HG03066 (cell line): Measurements from ENCODE around the gene ADAP1.

Source experiments
- ATAC-seq: cut with Tn5 transposase; IDR thresholded peaks from one replicate; pipeline ENCODE4 v1.9.1; 2021; ENCODE audit warnings: low read depth; ENCODE audit not compliant: unreplicated experiment

The ADAP1 gene

DNA sequence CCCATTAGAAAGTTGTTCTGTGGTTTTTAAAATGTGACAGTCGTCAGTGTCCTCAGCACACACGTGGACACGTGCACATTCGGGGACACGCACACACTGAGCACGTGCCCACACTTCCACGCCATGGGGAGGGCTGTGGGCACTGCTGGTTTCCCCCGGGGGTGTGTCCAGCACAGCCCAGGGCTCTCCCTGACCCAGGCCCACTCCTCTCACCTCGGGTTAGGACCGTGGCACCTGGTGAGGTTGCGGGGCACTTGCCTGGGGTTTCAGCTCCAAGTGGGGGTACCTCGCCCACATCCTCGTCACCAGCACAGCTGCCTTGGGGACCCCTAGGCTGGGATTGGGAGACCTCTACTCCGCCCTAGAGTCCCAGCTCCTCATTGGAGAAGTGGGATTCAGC, 57.4 kb downstream of the ADAP1 start:
- no peak for ATAC-seq

DNA sequence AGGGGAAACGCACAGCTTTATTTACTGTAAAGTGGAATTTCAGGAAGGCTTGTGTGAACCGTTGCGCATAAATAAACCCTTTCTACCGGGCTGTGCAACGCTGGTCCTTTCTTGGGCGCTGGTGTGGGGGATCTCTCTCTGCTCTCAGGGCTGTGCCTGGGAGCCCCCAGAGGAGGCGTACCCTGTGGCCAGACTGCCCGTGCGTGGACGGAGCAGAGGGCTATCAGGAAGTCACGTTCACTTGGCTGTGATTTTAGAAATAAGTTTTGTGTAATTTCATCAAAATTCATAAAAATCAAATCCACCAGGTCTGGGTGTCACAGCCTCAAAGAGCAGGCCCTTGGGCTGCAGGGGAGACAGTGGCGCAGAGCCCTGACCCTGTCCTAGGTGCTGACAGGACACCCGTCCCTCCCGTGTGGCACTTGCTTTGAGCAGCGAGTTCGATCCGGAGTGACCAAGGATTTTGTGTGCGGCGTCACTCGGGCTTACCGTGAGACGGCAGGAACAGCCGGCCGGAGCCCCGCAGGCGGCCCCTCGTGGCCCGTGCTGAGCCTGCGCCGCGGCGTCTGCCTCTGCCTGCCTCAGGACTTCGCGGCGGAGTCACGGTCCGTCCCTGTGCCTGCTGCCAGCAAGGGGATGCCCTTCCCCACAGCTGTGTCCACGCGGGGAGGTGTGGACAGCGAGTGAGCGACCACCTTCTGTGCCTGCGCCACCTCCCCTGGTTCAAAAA, 58.0 kb downstream of the ADAP1 start:
- no peak for ATAC-seq

DNA sequence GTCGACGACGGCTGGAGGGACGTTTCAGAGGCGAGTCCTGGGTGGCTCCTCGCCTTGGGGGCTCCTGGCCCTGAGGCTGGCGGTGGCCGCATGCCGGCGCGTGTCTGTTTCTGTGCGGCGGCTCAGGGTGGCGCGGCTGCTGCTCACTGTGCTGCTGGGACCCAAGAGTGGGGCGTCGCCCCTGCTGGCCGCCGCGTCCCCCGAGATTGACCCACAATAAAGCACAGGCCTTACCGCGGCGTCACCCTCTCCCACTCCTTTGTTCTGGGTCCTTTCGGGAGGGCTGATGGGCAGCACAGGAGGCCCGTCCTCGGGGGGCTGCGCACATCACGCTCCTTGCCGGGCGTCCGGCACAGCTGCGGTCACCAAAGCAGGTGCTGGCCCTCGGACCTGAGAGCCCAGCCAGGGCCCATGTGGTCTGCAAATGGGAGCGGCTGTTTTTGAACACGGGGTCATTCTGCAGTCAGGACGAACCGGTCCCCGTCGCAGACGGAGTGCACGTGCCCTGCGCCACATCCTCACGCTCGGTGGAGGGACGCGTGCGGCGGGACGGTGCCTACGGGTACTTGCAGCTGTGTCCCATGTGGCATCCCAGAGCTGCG, 58.9 kb downstream of the ADAP1 start:
- ATAC-seq: no peak

GRCh38 chr7:894927-895450, 59.5 kb downstream of the ADAP1 start:
- no peak for ATAC-seq

GRCh38 chr7:894164-894867, 60.2 kb downstream of the ADAP1 start:
- ATAC-seq: no peak

DNA sequence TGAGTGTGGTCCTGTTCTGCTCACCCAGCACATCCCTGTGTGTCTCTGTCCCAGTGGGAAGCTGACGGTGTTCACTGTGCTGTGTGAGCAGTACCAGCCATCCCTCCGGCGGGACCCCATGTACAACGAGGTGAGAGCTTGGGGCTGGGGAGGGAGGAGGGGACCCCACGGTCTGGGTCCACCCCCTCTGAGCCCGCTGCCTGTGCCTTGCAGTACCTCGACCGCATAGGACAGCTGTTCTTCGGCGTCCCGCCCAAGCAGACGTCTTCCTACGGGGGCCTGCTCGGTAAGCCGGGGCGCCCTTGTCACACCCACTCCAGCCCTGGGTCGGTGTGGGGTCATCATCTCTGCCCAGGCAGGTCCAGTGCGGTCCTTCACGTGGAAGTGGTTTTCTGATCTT, 60.8 kb downstream of the ADAP1 start:
- no peak for ATAC-seq

- ATAC-seq: no peak
Measured at GRCh38 chr7:892648-893593, 61.6 kb downstream of the ADAP1 start.

DNA sequence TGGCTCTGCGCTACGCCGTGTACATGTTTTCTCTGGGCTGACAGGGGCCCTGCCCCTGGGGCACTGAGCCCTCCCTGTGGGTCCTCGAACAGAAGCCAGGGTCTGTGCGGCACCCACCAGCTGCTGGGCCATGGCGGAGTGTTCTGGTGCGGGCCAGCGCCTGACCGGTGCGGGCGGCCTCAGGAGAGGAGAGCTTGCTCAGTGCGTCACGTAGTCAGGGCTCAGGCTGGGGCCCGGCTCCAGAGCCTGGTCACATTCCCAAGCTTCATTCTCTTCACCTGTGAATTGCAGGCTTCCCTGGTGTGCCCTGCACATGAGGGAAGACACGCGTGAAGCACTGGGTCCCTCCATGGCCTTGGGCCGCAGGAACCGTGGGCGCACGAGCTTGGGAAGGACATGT, 62.7 kb downstream of the ADAP1 start:
- no peak for ATAC-seq

DNA sequence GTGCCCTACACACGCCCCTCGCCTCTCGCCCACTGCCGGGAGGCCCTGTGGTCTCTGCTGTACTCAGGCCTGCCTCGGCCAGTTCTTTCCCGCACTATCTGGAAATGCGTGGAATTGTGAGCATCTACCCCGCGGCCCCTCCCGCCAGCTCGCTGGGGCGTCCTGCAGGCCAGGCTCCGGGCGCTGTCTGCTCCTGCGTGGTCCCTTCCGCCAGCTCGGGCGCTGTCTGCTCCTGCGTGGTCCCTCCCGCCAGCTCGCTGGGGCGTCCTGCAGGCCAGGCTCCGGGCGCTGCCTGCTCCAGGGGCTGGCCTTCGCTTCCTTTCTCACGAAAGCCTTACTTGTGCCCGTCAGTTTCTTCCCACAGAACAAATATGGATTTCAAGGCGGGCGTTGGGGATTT, 63.2 kb downstream of the ADAP1 start:
- no peak for ATAC-seq

DNA sequence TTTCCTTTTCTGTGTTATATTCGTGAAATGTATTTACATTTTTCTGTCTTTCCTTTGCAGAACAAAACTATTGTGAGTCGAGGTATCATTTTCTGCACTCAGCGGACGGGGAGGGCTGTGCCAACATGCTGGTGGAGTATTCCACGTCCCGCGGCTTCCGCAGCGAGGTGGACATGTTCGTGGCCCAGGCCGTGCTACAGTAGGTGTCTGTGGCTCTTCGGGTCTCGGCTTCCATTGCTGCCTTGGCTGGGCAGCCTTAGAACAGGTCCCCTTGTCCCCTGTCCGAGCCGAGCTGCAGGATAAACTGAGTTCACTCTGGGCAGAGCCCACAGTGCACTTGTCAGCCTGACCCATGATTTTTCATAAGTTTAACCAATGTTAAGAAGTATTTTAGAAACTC, 63.6 kb downstream of the ADAP1 start:
- no peak for ATAC-seq

GRCh38 chr7:889391-889790, 65.1 kb downstream of the ADAP1 start:
- no peak for ATAC-seq

- ATAC-seq: no peak
Measured at GRCh38 chr7:889025-889390, 65.5 kb downstream of the ADAP1 start.

DNA sequence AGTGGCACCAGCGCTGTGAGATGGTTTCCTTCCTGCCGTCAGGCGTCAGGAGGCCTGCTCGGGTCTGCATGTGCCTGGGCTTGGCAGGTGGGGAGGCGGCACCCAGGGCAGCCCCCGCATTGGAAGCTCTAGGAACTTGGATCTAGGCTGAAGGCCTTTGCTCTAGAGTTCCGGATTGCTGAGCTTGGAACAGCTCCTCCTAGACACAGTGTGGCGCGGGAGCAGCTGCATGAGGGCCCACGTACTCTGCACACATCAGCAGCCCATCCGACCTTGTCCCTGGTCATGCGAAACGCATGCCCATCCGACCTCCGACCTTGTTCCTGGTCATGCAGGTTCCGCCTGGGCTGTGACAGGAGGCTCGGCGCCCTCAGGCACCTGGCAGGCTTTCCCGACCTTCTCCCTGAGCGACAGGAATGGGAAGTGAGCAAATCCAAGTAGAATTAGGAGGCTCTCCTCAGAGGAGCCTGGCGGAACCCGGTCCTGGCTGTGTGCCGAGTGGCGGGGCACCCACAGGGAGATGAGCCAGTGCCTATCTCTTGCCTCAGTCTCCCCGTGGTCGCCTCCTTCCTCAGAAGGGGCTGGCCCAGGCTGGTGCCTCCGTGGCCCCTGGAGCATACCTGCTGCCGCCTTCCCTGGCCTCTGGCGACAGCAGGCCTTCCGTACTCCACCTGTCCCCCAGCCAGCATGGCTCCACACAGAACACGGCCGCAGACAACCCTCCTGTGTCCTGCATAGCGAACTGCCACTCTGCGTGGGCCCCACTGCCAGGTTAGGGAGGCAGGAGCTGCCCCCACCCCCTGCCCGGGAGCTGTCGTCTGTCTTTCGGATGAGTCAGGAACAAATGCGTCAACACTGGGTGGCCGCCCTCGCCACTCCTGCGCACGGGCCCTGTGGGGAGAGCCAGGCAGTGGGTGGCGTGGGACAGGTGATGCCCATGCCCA, 66.1 kb downstream of the ADAP1 start:
- ATAC-seq: no peak

GRCh38 chr7:887488-887820, 67.0 kb downstream of the ADAP1 start:
- ATAC-seq: no peak

GRCh38 chr7:886626-887487, 67.6 kb downstream of the ADAP1 start:
- no peak for ATAC-seq

DNA sequence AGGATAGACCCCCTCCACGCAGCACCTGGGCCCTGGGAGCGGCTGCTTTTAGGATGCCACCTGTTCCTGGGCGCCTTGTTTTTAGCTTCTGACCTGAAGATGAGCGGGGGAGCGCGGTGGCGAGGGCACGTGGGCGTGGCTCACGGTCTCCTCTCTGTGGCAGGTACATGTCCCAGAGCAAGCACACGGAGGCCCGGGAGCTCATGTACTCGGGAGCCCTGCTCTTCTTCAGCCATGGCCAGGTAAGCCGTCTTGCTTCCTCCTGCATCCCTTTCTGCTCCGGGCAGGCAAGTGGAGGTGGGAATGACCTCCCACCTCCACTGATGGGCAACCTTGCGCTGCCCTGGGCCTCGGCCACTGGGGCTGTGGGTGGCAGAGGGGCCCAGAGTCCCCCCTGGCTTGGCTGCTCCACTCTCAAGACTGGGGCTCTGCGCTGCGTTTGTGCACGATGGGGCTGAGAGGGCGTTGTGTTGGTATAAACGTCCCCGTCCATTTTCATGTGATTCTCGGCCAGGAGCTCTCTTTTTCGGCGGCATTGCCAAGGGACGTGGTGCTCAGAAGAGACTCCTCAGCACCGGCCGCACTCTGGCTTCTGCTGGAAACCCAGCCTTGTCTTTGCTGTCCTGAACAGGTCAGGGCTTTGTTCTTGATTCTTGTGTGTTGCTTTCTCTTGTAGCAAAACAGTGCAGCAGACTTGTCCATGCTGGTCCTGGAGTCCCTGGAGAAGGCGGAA, 68.4 kb downstream of the ADAP1 start:
- no peak for ATAC-seq

- ATAC-seq: no peak
Measured at GRCh38 chr7:885261-885892, 69.1 kb downstream of the ADAP1 start.
